SK-N-DZ (cell line): Measurements from ENCODE around the gene MAGT1.
"Not testable (repeated sequence)": the region's sequence is repeated elsewhere in the genome, so short reads cannot be mapped to it uniquely, and the experiment has no call there.

Experiments used
- DNase-seq: peaks from one replicate; pipeline ENCODE4 v3.0.0-alpha.2; 2015; ENCODE audit warnings: low spot score
- small RNA-seq, 2 experiments: library from RNA; depleted of rRNA; stranded (forward); fragments of <200 nt; gene quantifications; one replicate each; pipeline ENCODE3, GENCODE V24; 2014

The MAGT1 gene

DNA sequence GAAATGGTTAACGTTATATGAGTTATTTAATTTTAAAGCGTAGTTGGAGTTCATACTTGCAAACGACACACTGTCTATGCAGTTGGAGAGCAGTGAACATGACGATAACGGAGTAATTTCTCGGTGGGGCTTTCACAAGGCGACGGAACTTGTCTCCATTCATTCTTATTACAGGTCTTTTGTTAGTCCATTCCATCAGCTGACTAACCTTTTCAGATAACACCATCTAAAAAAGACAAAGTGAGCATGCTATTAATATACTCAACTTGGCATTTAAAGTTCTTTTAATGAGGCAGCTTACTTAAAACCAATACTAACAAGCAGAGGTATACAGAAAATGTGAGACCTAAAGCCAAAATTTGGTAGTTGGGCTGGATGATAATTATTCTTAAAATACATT is 19.9 kb downstream of the MAGT1 start:
- no peak for DNase-seq

DNA sequence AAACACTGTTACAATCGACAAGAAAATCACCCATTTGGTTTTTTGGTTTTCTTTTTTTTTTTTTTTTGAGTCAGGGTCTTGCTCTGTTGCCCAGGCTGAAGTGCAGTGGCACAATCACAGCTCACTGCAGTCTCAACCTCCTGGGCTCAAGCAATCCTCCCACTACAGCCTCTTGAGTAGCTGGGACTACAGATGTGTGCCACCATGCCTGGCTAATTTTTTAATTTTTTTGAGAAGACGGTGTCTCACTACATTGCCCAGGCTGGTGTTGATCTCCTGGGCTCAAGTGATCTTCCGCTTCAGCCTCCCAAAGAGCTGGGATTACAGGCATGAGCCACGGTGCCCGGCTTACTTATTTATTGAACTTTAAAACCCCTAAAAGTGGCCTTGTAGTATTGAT is 63.7 kb downstream of the MAGT1 start:
- DNase-seq = not testable (repeated sequence)

DNA sequence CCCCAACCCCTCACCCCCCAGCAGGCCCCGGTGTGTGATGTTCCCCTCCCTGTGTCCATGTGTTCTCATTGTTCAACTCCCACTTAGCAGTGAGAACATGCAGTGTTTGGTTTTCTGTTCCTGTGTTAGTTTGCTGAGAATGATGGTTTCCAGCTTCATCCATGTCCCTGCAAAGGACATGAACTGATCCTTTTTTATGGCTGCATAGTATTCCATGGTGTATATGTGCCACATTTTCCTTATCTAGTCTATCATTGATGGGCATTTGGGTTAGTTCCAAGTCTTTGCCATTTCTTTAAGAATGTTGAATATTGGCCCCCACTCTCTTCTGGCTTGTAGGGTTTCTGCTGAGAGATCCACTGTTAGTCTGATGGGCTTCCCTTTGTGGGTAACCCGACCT is 73.2 kb downstream of the MAGT1 start:
- DNase-seq = not testable (repeated sequence)

GRCh38 chrX:77820091-77820727 is 75.0 kb downstream of the MAGT1 start:
- no peak for DNase-seq

- no peak for DNase-seq
Observed at GRCh38 chrX:77814210-77814609, 81.0 kb downstream of the MAGT1 start.

DNA sequence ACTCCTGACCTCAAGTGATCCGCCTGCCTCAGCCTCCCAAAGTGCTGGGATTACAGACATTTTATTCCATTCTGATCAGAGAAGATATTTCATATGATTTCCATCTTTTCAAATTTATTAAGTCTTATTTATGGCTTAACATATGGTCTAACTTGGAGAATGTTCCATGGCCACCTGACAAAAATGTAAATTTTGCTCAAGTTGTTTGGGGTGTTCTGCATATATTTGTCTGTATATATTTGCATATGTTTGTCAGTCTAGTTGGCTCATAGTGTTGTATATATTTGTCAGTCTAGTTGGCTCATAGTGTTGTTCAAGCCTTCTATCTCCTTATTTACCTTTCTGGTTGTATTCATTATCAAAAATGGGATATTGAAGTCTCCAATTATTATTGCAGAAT is 93.0 kb downstream of the MAGT1 start:
- DNase-seq = no peak

GRCh38 chrX:77795124-77795523 is 100.1 kb downstream of the MAGT1 start:
- DNase-seq = no peak

- no peak for DNase-seq
Observed at GRCh38 chrX:77793946-77794345, 101.3 kb downstream of the MAGT1 start.

DNA sequence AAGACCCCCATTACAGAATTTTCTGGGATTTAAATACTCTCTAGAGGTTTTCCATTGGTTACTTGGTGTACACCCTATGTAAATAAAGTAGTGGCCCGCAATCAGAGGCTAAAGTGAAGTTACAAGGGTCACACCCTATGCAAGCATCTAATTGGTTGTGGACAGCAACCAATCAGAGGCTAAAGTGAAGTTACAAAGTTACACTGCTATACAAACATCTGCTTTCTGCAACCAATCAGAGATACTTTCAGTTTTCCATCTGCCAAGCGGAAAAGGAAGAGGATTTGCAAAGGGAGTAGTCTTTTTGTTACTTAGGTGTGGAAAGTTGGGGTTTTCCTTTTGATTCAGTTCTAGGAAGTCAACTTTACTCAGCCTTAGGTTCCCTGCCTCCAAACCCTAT is 107.2 kb downstream of the MAGT1 start:
- DNase-seq = peak; percentile 1

DNA sequence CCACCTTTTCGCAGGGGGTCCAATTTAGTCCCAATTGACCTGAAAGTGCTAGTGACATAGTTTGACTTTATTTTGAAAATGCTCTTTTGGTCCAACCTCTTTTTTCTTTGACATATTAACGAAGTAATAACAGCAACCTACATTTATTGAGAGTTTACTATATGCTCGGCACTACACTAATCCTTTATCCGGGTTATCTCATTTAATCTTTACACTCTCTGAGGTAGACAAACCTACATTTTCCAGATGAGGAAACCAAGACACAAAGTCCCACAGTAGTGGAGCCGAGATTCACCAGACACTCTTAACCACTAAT is 108.9 kb downstream of the MAGT1 start:
- DNase-seq = no peak

- DNase-seq = peak; percentile 86
Observed at GRCh38 chrX:77785486-77786364, 109.5 kb downstream of the MAGT1 start, which contains the start of gene ATRX. ATRX (minus strand) TSS chrX:77786216; CDS start chrX:77786001, 215 bp downstream.

DNA sequence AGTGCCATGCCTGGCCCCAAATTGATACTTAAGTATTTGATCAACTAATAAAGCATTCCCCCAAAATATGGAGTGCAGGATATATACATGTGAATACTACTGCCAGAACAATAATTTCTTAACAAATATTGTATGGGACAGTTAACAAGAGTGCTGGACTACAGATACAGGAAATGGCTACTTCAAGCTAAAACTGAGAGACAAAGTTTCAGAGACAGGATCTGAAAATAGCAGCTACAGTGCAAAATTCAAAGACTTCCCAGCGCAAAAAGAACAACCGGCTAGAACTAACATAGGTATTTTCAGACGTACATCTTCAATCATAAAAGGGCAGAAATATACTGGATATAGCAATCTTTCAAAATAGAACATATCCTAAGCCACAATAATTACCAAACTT is 115.5 kb downstream of the MAGT1 start:
- no peak for DNase-seq

- no peak for DNase-seq
Observed at GRCh38 chrX:77776659-77777058, 118.6 kb downstream of the MAGT1 start.

Small RNA genes lying within 50 kb of the gene (small RNA-seq; reads per million reads assigned to genes)
- gene RN7SL460P (0 reads per million in 2 experiments), gene RNU6-854P (0 reads per million in 2 experiments)
